Measurements from ENCODE around the gene ZDHHC11. TPM values are rescaled to one million over a fixed set of nuclear protein-coding genes. Genes with fewer than 3 reads are reported as not detected.
"Not testable (repeated sequence)": the region's sequence is repeated elsewhere in the genome, so short reads cannot be mapped to it uniquely, and the experiment has no call there.

The ZDHHC11 gene
- total RNA-seq, 1 donor from 2014 or later, result 18.7 TPM

- Histone ChIP-seq H3K4me1 (no peaks in the 10 kb centered on the region), H3K36me3 (no peaks in the 10 kb centered on the region), H3K27me3 (ENCODE audit: low read depth) (peaks cover 1% of the 10 kb centered on the region), H3K27ac (replicated peaks) (no peak overlapping the region), H3K9me3 (replicated peaks) (no peaks in the 10 kb centered on the region), H3K4me3 (no peak overlapping the region)
- DNase-seq, result peak; percentile 8
- intact Hi-C loops (cut with micrococcal nuclease), result no loop called here
- no peak for TF ChIP-seq CTCF (IDR thresholded peaks at IDR 0.05; ENCODE audit: borderline replicate concordance)
These were observed 5.2 kb upstream of the ZDHHC11 start for GRCh38 chr5:855771-856530.

- Histone ChIP-seq H3K4me3 (no peak overlapping the region), H3K4me1 (peaks cover 1% of the 10 kb centered on the region), H3K27me3 (ENCODE audit: low read depth) (peaks cover 9% of the 10 kb centered on the region), H3K36me3 (no peaks in the 10 kb centered on the region), H3K27ac (replicated peaks) (no peak overlapping the region), H3K9me3 (replicated peaks) (no peaks in the 10 kb centered on the region)
- DNase-seq, result no peak
- intact Hi-C loops (cut with micrococcal nuclease), result no loop called here
- no peak for TF ChIP-seq CTCF (IDR thresholded peaks at IDR 0.05; ENCODE audit: borderline replicate concordance)
These were observed 4.4 kb upstream of the ZDHHC11 start for GRCh38 chr5:854966-855743.

- peaks cover 10% of the 10 kb centered on the region for H3K4me1 ChIP-seq
- no peak for DNase-seq
- TF ChIP-seq CTCF (IDR thresholded peaks at IDR 0.05; ENCODE audit: borderline replicate concordance), result no peak
- H3K36me3 ChIP-seq, result no peaks in the 10 kb centered on the region
- peaks cover 16% of the 10 kb centered on the region for H3K27me3 ChIP-seq (ENCODE audit: low read depth)
- no peak overlapping the region for H3K4me3 ChIP-seq
- intact Hi-C loops (cut with micrococcal nuclease), result no loop called here
- no peaks in the 10 kb centered on the region for H3K9me3 ChIP-seq (replicated peaks)
- no peak overlapping the region for H3K27ac ChIP-seq (replicated peaks)
These were observed 3.4 kb upstream of the ZDHHC11 start for GRCh38 chr5:854217-854616.

- peak; percentile 10 for DNase-seq
- Histone ChIP-seq H3K4me1 (peaks cover 10% of the 10 kb centered on the region), H3K27me3 (ENCODE audit: low read depth) (peaks cover 16% of the 10 kb centered on the region)
- intact Hi-C loops (cut with micrococcal nuclease); H3K4me3 ChIP-seq; H3K36me3 ChIP-seq; H3K27ac ChIP-seq (replicated peaks); H3K9me3 ChIP-seq (replicated peaks): not testable (repeated sequence)
These were observed 2.8 kb upstream of the ZDHHC11 start for GRCh38 chr5:853416-854090.

GRCh38 chr5:852431-853401 is 1.9 kb upstream of the ZDHHC11 start:
- DNase-seq, result no peak
- no peak for TF ChIP-seq CTCF (IDR thresholded peaks at IDR 0.05; ENCODE audit: borderline replicate concordance)

More at GRCh38 chr5:852431-853401, 1.9 kb upstream of the ZDHHC11 start:
- intact Hi-C loops (cut with micrococcal nuclease), result no loop called here
- Histone ChIP-seq H3K27me3 (ENCODE audit: low read depth) (peaks cover 16% of the 10 kb centered on the region), H3K4me1 (peaks cover 10% of the 10 kb centered on the region), H3K9me3 (replicated peaks) (no peaks in the 10 kb centered on the region), H3K36me3 (no peaks in the 10 kb centered on the region), H3K4me3 (no peak overlapping the region), H3K27ac (replicated peaks) (no peak overlapping the region)
